ENCODE data around the gene SRGAP1. TPM values are rescaled to one million over a fixed set of nuclear protein-coding genes. Genes with fewer than 3 reads are reported as not detected.
A peak's percentile ranks its signal among the peaks of the same experiment; 100 is the strongest.

Gene SRGAP1
- total RNA-seq, 1 experiment from 2014 or later, result 26.8 TPM

DNA sequence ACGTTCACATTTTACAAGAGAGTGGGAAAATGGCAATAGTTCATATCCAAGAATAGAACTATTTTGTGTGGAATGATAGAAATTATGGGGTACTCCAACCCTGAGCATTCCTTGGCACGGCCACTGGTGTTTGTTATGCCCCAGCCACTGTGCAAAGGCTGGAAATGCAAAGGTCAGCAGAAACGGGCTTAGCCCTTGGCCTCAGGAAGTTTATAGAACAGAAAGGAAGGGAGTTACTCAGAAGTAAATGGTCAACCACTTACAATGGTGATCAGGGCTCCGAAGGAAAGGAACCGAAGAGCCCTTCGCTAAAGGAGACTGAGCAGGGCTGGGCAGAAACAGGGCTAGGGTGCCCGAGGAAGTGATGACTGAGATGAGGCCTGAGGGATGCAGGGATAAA, 332.5 kb downstream of the SRGAP1 start:
- Histone ChIP-seq H3K4me3 (ENCODE audit: low read depth in 2 of 2, low read length in 2 of 2) (no peak overlapping the region), H3K9me3 (ENCODE audit: control insufficient read depth, insufficient read depth, low read depth, low read length) (no peaks in the 10 kb centered on the region; the same call in 1 of the 2 replicates), H3K4me1 (ENCODE audit: control insufficient read depth, insufficient read depth, low read length) (peaks cover 16% of the 10 kb centered on the region), H3K27ac (ENCODE audit: low read length) (no peak overlapping the region), H3K36me3 (ENCODE audit: control insufficient read depth, insufficient read depth, low read length) (no peaks in the 10 kb centered on the region), H3K27me3 (ENCODE audit: control insufficient read depth, insufficient read depth, low read length) (no peaks in the 10 kb centered on the region)
- intact Hi-C loops (cut with micrococcal nuclease; ENCODE audit: unreplicated experiment), result no loop called here
- in situ Hi-C loops (cut with HindIII; ENCODE audit: low pct_unique_long_range_greater_than_20kb, low sequenced_read_pairs), result no loop called here
- POLR2A ChIA-PET, result no interaction called here
- DNase-seq (ENCODE audit: low read depth, low spot score), result no peak
- CTCF ChIA-PET, result no interaction called here
- no peak for ATAC-seq
- BruUV-seq (replicated peaks), result no TSS peak
- TF ChIP-seq, protein P1, sequence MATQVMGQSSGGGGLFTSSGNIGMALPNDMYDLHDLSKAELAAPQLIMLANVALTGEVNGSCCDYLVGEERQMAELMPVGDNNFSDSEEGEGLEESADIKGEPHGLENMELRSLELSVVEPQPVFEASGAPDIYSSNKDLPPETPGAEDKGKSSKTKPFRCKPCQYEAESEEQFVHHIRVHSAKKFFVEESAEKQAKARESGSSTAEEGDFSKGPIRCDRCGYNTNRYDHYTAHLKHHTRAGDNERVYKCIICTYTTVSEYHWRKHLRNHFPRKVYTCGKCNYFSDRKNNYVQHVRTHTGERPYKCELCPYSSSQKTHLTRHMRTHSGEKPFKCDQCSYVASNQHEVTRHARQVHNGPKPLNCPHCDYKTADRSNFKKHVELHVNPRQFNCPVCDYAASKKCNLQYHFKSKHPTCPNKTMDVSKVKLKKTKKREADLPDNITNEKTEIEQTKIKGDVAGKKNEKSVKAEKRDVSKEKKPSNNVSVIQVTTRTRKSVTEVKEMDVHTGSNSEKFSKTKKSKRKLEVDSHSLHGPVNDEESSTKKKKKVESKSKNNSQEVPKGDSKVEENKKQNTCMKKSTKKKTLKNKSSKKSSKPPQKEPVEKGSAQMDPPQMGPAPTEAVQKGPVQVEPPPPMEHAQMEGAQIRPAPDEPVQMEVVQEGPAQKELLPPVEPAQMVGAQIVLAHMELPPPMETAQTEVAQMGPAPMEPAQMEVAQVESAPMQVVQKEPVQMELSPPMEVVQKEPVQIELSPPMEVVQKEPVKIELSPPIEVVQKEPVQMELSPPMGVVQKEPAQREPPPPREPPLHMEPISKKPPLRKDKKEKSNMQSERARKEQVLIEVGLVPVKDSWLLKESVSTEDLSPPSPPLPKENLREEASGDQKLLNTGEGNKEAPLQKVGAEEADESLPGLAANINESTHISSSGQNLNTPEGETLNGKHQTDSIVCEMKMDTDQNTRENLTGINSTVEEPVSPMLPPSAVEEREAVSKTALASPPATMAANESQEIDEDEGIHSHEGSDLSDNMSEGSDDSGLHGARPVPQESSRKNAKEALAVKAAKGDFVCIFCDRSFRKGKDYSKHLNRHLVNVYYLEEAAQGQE (IDR thresholded peaks at IDR 0.05; ENCODE audit: insufficient read depth in 1 of 2, low read depth in 2 of 2, low read length in 1 of 2), result no peak
- TF ChIP-seq SIN3A (IDR thresholded peaks at IDR 0.05; ENCODE audit: borderline replicate concordance, insufficient read depth, low read depth, low read length), result no peak
- no peak for TF ChIP-seq POLR2AphosphoS5 (IDR thresholded peaks at IDR 0.05; ENCODE audit: low read depth, low read length)
- no peak for TF ChIP-seq TCF7L2 (IDR thresholded peaks at IDR 0.05; ENCODE audit: low read depth, low read length)
- TF ChIP-seq, protein P2, sequence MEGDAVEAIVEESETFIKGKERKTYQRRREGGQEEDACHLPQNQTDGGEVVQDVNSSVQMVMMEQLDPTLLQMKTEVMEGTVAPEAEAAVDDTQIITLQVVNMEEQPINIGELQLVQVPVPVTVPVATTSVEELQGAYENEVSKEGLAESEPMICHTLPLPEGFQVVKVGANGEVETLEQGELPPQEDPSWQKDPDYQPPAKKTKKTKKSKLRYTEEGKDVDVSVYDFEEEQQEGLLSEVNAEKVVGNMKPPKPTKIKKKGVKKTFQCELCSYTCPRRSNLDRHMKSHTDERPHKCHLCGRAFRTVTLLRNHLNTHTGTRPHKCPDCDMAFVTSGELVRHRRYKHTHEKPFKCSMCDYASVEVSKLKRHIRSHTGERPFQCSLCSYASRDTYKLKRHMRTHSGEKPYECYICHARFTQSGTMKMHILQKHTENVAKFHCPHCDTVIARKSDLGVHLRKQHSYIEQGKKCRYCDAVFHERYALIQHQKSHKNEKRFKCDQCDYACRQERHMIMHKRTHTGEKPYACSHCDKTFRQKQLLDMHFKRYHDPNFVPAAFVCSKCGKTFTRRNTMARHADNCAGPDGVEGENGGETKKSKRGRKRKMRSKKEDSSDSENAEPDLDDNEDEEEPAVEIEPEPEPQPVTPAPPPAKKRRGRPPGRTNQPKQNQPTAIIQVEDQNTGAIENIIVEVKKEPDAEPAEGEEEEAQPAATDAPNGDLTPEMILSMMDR (IDR thresholded peaks at IDR 0.05), result no peak

DNA sequence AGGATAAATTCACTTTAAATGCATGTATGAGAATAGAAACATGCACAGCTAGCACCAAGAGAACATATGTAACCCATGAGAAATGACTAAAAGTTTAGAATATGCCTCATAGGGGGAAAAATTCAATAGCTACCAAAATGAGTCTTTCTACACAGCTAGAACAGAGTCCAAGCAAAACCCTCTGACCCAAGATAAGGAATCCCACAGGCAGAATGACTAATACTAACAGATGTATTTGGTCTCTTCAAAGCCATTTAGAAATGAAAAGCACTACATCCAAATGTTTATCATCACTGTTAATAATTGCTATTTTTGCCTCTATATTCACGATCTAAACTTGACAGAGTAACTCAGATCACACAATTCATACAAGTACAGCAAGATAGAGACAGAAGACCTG, 333.6 kb downstream of the SRGAP1 start:
- CTCF ChIA-PET, result no interaction called here
- peak overlapping the region; percentile 18; the same call in 1 of the 2 replicates for H3K27ac ChIP-seq (ENCODE audit: low read length)
- BruUV-seq (replicated peaks), result no TSS peak
- intact Hi-C loops (cut with micrococcal nuclease; ENCODE audit: unreplicated experiment), result no loop called here
- POLR2A ChIA-PET, result no interaction called here
- H3K4me3 ChIP-seq (ENCODE audit: low read depth in 2 of 2, low read length in 2 of 2), result no peak overlapping the region
- in situ Hi-C loops (cut with HindIII; ENCODE audit: low pct_unique_long_range_greater_than_20kb, low sequenced_read_pairs), result no loop called here
- TF ChIP-seq SIN3A (IDR thresholded peaks at IDR 0.05; ENCODE audit: borderline replicate concordance, insufficient read depth, low read depth, low read length) (no peak), POLR2AphosphoS5 (IDR thresholded peaks at IDR 0.05; ENCODE audit: low read depth, low read length) (no peak), TCF7L2 (IDR thresholded peaks at IDR 0.05; ENCODE audit: low read depth, low read length) (no peak)
- TF ChIP-seq, protein P1 (IDR thresholded peaks at IDR 0.05; ENCODE audit: insufficient read depth in 1 of 2, low read depth in 2 of 2, low read length in 1 of 2), result no peak
- TF ChIP-seq, protein P2 (IDR thresholded peaks at IDR 0.05), result no peak
- H3K9me3 ChIP-seq (ENCODE audit: control insufficient read depth, insufficient read depth, low read depth, low read length), result no peaks in the 10 kb centered on the region; the same call in 1 of the 2 replicates
- no peak for ATAC-seq
- DNase-seq (ENCODE audit: low read depth, low spot score), result no peak
- H3K36me3 ChIP-seq (ENCODE audit: control insufficient read depth, insufficient read depth, low read length), result no peaks in the 10 kb centered on the region
- peaks cover 19% of the 10 kb centered on the region for H3K4me1 ChIP-seq (ENCODE audit: control insufficient read depth, insufficient read depth, low read length)
- H3K27me3 ChIP-seq (ENCODE audit: control insufficient read depth, insufficient read depth, low read length), result no peaks in the 10 kb centered on the region
